ENCODE data around the gene CTBP2. TPM values are rescaled to one million over a fixed set of nuclear protein-coding genes. Genes with fewer than 3 reads are reported as not detected.
A peak's percentile ranks its signal among the peaks of the same experiment; 100 is the strongest.
"Not testable (repeated sequence)": the region's sequence is repeated elsewhere in the genome, so short reads cannot be mapped to it uniquely, and the experiment has no call there.

Gene CTBP2
- total and polyA plus RNA-seq, 2 donors from 2014 or later: 33.1 to 111 TPM

DNA sequence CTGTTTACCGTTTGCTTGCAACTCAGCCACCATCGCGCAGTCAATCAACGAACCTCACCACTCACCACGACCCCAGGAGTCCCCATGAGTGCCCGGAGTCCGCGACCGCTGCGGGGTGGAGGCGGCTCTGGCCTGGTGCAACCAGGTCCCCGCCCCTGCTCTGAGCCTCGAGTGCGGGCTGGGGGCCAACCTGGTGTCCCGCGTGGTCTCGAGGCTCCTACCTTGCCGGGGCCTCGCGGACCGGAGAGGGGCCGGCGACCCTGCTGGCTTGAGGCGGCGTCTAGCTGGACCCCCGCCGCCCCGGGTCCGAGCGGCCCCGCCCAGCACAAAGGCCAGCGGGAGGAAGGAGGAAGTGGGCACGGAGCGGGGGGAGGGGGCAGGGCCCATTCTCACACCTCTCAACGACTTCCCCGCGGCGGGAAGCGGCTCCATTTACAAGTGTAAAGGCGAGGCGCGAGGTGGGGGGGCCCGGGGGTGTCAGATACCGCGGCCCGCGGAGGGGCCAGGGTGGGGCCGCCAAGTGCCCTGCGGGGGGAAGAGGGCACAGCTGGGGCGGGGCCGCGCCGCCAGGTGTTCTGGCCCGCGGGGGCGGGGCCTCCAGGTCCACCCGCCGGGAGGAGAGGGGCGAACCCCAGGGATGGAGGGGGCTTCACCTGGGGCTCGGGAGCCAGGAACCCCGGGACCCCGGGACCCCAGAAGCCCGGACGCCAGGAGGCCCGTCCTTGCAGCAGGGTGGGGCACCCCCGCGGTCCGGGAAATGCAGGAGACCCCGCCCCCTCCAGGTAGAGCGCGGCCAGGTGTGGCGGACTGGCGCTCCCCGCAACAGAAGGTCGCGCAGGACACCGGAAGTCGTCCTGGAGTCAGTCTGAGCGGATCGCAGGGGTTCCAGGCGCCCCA is 8.6 kb downstream of the CTBP2 start:
- Histone ChIP-seq H3K9me3 (ENCODE audit: control insufficient read depth in 2 of 3, insufficient read depth in 1 of 3, low read length in 3 of 3) (no peaks in the 10 kb centered on the region), H3K4me1 (ENCODE audit: control insufficient read depth in 2 of 3, insufficient read depth in 2 of 3, low read depth in 1 of 3, low read length in 3 of 3) (peaks cover 15 to 83% (median 77%) of the 10 kb centered on the region in 3 donors), H3K36me3 (ENCODE audit: control insufficient read depth in 2 of 3, insufficient read depth in 3 of 3, low read length in 3 of 3) (no peaks in the 10 kb centered on the region), H3K9ac (ENCODE audit: low read length in 3 of 3) (no peak overlapping the region), H3K27ac (ENCODE audit: low read depth in 2 of 2, low read length in 2 of 2) (peak overlapping the region; percentile 84 to 92), H3K27me3 (ENCODE audit: control insufficient read depth, insufficient read depth, low read length) (no peaks in the 10 kb centered on the region), H3K4me3 (ENCODE audit: low read length in 3 of 3) (peak overlapping the region in 1 of 3 donors; percentile 10)
- FAIRE-seq: no peak
- TF ChIP-seq, protein P1, sequence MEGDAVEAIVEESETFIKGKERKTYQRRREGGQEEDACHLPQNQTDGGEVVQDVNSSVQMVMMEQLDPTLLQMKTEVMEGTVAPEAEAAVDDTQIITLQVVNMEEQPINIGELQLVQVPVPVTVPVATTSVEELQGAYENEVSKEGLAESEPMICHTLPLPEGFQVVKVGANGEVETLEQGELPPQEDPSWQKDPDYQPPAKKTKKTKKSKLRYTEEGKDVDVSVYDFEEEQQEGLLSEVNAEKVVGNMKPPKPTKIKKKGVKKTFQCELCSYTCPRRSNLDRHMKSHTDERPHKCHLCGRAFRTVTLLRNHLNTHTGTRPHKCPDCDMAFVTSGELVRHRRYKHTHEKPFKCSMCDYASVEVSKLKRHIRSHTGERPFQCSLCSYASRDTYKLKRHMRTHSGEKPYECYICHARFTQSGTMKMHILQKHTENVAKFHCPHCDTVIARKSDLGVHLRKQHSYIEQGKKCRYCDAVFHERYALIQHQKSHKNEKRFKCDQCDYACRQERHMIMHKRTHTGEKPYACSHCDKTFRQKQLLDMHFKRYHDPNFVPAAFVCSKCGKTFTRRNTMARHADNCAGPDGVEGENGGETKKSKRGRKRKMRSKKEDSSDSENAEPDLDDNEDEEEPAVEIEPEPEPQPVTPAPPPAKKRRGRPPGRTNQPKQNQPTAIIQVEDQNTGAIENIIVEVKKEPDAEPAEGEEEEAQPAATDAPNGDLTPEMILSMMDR (IDR thresholded peaks at IDR 0.05; ENCODE audit: borderline replicate concordance, extremely low read depth, insufficient read depth): no peak
- intact Hi-C loops (cut with DNase I): no loop called here
- peak in 4 of 5 donors; percentile 50 to 88 (median 68) for DNase-seq

DNA sequence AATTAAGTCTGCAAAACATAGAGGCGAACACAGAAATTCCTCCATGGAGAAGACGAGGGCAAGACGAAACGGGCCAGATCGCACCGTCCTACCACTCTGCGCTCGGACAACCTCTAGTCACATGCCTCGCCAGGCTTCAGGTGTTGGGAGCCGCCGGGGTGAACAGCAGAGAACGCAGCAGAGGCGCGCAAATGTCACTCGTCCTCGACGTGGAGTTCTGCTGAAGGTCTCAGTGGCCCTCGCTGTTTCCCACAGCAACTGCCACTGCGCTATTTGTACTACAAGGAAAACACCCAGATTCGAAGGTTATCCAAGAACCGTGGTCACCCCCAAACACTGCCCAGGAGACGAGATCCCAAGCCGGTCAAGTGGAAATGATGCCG is 9.2 kb downstream of the CTBP2 start:
- DNase-seq (no peak), FAIRE-seq (no peak)
- Histone ChIP-seq H3K27ac (ENCODE audit: low read depth in 2 of 2, low read length in 2 of 2) (peak overlapping the region; percentile 84 to 92), H3K9me3 (ENCODE audit: control insufficient read depth in 2 of 3, insufficient read depth in 1 of 3, low read length in 3 of 3) (no peaks in the 10 kb centered on the region), H3K9ac (ENCODE audit: low read length in 3 of 3) (peak overlapping the region in 1 of 3 donors; percentile 17), H3K36me3 (ENCODE audit: control insufficient read depth in 2 of 3, insufficient read depth in 3 of 3, low read length in 3 of 3) (no peaks in the 10 kb centered on the region), H3K4me1 (ENCODE audit: control insufficient read depth in 2 of 3, insufficient read depth in 2 of 3, low read depth in 1 of 3, low read length in 3 of 3) (peaks cover 15 to 82% (median 79%) of the 10 kb centered on the region in 3 donors), H3K27me3 (ENCODE audit: control insufficient read depth, insufficient read depth, low read length) (no peaks in the 10 kb centered on the region), H3K4me3 (ENCODE audit: low read length in 3 of 3) (no peak overlapping the region)
- intact Hi-C loops (cut with DNase I): no loop called here
- TF ChIP-seq, protein P1 (IDR thresholded peaks at IDR 0.05; ENCODE audit: borderline replicate concordance, extremely low read depth, insufficient read depth): no peak

DNA sequence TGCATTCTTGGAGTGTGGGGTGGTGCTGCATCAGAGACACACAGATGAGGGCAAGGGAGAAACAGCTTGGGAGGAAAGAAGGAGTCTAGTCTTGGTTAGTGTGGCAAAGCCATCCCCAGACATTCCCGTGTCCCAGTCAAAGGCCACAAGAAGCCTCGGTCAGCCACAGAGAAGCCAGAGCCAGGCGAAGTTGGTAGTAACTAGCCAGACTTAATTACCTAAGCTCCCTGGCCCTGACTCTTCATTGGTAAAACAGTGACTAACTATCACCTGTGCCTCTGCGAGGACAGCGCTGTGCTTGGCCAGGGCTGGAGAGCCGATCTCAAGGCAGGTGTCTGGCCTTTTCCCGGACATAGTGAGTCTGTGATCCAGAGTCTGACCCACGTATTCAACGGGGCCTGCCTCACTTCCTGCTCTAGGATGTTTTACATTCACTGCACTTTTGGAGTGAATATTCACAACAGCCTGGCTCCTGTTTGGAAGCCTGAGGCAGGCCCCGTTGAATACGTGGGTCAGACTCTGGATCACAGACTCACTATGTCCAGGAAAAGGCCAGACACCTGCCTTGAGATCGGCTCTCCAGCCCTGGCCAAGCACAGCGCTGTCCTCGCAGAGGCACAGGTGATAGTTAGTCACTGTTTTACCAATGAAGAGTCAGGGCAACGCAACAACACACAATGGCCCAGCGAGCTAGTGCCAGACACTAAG is 9.8 kb downstream of the CTBP2 start:
- intact Hi-C loops (cut with DNase I); H3K27me3 ChIP-seq (ENCODE audit: control insufficient read depth, insufficient read depth, low read length); DNase-seq; FAIRE-seq; H3K9me3 ChIP-seq (ENCODE audit: control insufficient read depth in 2 of 3, insufficient read depth in 1 of 3, low read length in 3 of 3); H3K36me3 ChIP-seq (ENCODE audit: control insufficient read depth in 2 of 3, insufficient read depth in 3 of 3, low read length in 3 of 3): not testable (repeated sequence)
- Histone ChIP-seq H3K4me1 (ENCODE audit: control insufficient read depth in 2 of 3, insufficient read depth in 2 of 3, low read depth in 1 of 3, low read length in 3 of 3) (peaks cover 13 to 77% (median 76%) of the 10 kb centered on the region in 3 donors), H3K27ac (ENCODE audit: low read depth in 2 of 2, low read length in 2 of 2) (peak overlapping the region; percentile 84 to 92), H3K9ac (ENCODE audit: low read length in 3 of 3) (peak overlapping the region in 1 of 3 donors; percentile 17), H3K4me3 (ENCODE audit: low read length in 3 of 3) (peak overlapping the region in 1 of 3 donors; percentile 11)

DNA sequence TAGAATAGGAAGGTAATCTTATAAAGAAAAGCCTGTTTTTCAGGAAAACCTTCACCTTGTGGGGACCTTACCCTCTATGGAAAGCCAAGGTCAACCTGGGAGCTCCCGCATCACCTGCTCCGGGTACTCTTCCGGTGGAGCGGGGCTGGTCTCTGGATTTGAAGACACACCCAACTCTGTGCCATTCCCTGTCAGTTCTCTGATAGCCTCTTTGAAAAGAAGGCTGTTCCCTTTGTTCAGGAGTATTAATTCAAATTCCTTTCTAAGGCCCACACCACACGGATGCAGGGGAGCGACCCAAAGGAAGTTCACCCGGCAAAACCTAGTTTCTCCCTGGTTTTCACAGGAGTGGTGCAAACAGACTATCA is 10.7 kb downstream of the CTBP2 start:
- H3K4me1 ChIP-seq (ENCODE audit: control insufficient read depth in 2 of 3, insufficient read depth in 2 of 3, low read depth in 1 of 3, low read length in 3 of 3): peaks cover 8 to 85% (median 76%) of the 10 kb centered on the region in 3 donors
- intact Hi-C loops (cut with DNase I): no loop called here

More for the DNA sequence above, 10.7 kb downstream of the CTBP2 start:
- FAIRE-seq (no peak), DNase-seq (no peak)
- Histone ChIP-seq H3K4me3 (ENCODE audit: low read length in 3 of 3) (no peak overlapping the region), H3K27me3 (ENCODE audit: control insufficient read depth, insufficient read depth, low read length) (no peaks in the 10 kb centered on the region), H3K9ac (ENCODE audit: low read length in 3 of 3) (peak overlapping the region in 1 of 3 donors; percentile 14), H3K36me3 (ENCODE audit: control insufficient read depth in 2 of 3, insufficient read depth in 3 of 3, low read length in 3 of 3) (no peaks in the 10 kb centered on the region), H3K9me3 (ENCODE audit: control insufficient read depth in 2 of 3, insufficient read depth in 1 of 3, low read length in 3 of 3) (no peaks in the 10 kb centered on the region), H3K27ac (ENCODE audit: low read depth in 2 of 2, low read length in 2 of 2) (peak overlapping the region; percentile 84 to 92)
- TF ChIP-seq, protein P1 (IDR thresholded peaks at IDR 0.05; ENCODE audit: borderline replicate concordance, extremely low read depth, insufficient read depth): no peak

All from kidney (tissue), 14 donors.